H1 (cell line): Measurements from ENCODE around the gene PRELID1. TPM values are rescaled to one million over a fixed set of nuclear protein-coding genes. Genes with fewer than 3 reads are reported as not detected.

ENCODE experiments used
- ATF2 ChIP-seq: IDR thresholded peaks from 2 replicates; pipeline ENCODE4 v1.6.1; 2012; ENCODE audit warnings: low read length, inconsistent platforms
- CEBPB ChIP-seq: IDR thresholded peaks from 2 replicates; pipeline ENCODE4 v1.6.1; 2012; ENCODE audit warnings: low read depth, low read length
- CHD1 ChIP-seq: IDR thresholded peaks from 2 replicates; pipeline ENCODE4 v1.6.1; 2012; ENCODE audit warnings: low read depth, low read length, improper control_type of control experiment
- HDAC6 ChIP-seq: IDR thresholded peaks from one replicate; pipeline ENCODE4 v1.7.1; 2012; ENCODE audit warnings: low read depth, mild to moderate bottlenecking, inconsistent platforms, low read length, moderate library complexity
- ZNF274 ChIP-seq: IDR thresholded peaks from 2 replicates; pipeline ENCODE4 v1.7.0; 2012; ENCODE audit warnings: low read length, borderline replicate concordance; ENCODE audit errors: extremely low read depth
- polyA plus RNA-seq, 7 experiments: library from polyadenylated mRNA; depleted of rRNA in 3 of 7; stranded (reverse) in 5 of 7; unstranded in 2 of 7; fragments of >200 nt in 5 of 7; fragments of 200-250 nt in 2 of 7; gene quantifications; 1 replicate in 5 of 7; 2 replicates in 1 of 7; 4 replicates in 1 of 7; pipeline versions ENCODE4 v1.2.1 to v1.2.3, GENCODE V29; 2011 to 2013; ENCODE audit warnings: missing spikeins in 2 of 7, mixed read lengths in 2 of 7
- total RNA-seq: library from RNA; stranded (reverse); fragmentation: NEBNext Ultra II Directional; extraction: Animal tissue kit (Norgen Biotek cat#: 25700); gene quantifications from 2 replicates; pipeline ENCODE4 v1.2.1, GENCODE V29; 2021

The PRELID1 gene
- total and polyA plus RNA-seq, 2 of the 8 experiments (the other 6 are each of a cell fraction or from before 2014, with no cell fraction given): 272 to 428 TPM

DNA sequence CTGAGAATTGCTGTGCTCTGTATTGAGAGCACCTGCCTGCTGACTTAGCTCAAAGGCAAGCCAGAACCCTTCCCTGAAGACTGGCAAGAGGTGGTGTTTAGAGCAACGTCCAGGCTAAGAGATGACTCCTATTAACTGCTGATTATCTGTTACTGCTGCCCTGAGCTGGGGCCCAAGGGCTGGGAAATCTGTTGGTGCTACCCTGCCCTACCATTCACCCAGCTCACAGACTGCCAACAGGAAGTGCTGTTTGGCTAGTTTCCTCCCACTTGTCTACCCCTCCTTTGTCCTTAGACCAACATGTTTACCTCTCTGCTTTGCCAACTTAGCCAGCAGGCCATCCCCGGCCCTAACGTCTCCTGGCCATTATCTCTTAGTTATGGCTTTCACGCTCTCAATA lies 7.0 kb upstream of the PRELID1 start (continued):
- TF ChIP-seq ATF2 (no peak), HDAC6 (no peak), CHD1 (no peak), CEBPB (no peak), ZNF274 (no peak)
